ENCODE data around the gene C5orf24.

- TF ChIP-seq CTCF (IDR thresholded peaks at IDR 0.05) = no peak
- TF ChIP-seq EZH2 (IDR thresholded peaks at IDR 0.05; ENCODE audit: borderline replicate concordance, insufficient read depth, low read depth, low read length, poor library complexity, severe bottlenecking) = no peak
These were observed 45.7 kb downstream of the C5orf24 start for GRCh38 chr5:134891473-134891872.
